NCI-H1694 treated with DMSO at 0.1 percent for 48 hours (cell line): ENCODE measurements around the gene TREH.
A peak's percentile ranks its signal among the peaks of the same experiment; 100 is the strongest.

Experiments used
- DNase-seq: peaks from one replicate; lab custom pipeline; 2025; lab: John Stamatoyannopoulos, UW

The TREH gene

GRCh38 chr11:118646393-118646792 lies 33.1 kb downstream of the TREH start:
- no peak for DNase-seq

GRCh38 chr11:118645066-118645715 lies 34.3 kb downstream of the TREH start:
- DNase-seq, result no peak

- DNase-seq, result no peak
These were observed 35.0 kb downstream of the TREH start for GRCh38 chr11:118644496-118644895.

- no peak for DNase-seq
These were observed 35.5 kb downstream of the TREH start for GRCh38 chr11:118643995-118644345.

GRCh38 chr11:118643142-118643994 lies 36.1 kb downstream of the TREH start:
- DNase-seq, result peak; percentile 38

DNA sequence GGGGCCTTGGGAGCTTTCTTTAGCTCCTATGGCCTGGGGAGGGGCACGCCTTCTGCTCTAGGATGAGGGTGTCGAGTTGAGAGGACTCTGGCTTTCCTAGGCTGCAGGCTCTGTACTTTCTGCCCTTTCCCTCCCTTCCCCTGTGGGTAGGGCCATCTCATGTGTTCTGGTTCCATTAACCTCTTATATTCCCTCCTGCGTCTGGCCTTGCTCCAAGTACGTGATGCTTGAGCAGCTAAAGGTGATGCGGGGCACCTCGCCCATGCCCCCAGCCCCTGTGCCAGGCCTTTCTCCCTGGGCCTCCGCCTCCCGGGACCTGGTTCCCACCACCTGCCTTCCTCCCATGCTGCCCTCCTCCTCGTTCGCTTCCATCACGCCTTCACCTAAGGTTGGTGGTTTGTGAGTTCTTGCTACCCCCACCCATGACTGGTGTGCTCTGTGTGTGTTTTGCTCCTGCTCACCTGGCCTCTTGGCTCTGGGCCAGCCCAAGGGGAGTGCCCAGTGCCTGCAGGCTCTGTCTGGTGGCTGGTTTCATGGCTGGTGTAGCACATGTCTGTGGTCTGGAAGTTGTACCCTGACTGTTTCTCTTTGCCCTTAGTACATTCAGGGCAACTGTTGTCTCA lies 37.9 kb downstream of the TREH start:
- DNase-seq, result no peak

GRCh38 chr11:118640332-118641154 lies 38.9 kb downstream of the TREH start:
- DNase-seq, result no peak

GRCh38 chr11:118639899-118640298 lies 39.6 kb downstream of the TREH start:
- no peak for DNase-seq

GRCh38 chr11:118638726-118639125 lies 40.7 kb downstream of the TREH start:
- no peak for DNase-seq

DNA sequence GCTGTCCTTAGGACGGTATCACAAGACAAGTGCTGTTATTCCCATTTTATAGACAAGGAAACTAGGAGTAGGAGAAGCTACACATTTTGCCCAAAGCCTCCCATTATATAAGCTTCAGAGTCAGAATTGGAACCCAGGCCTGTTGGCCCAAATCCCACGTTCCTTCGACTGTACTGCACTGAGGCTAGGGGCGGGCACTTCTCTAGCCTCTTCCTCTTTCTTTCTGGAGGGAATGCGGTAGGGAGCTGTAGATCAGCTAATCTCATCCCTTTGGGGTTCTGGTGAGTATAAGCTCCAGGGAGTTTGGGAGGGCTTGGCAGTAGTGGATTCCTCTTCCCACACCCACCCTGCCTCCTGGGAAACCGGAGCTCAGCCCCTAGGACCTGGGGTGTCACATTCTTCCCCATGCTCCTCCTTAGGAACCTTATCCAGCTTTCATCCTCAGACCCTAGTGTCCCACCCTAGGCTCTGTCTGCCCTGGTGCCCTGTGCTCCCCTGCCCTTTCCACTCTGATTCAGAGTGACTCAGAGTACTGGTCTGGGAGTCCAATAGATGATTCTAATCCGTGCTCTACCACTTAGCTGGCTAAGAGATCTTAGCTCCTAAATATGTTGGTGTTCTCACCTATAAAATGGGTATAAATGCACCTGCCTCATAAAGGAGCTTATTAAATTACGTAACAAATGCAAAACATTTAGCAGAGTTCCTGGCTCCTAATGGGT lies 42.7 kb downstream of the TREH start:
- DNase-seq, result no peak

GRCh38 chr11:118635642-118636041 lies 43.8 kb downstream of the TREH start:
- DNase-seq, result no peak

DNA sequence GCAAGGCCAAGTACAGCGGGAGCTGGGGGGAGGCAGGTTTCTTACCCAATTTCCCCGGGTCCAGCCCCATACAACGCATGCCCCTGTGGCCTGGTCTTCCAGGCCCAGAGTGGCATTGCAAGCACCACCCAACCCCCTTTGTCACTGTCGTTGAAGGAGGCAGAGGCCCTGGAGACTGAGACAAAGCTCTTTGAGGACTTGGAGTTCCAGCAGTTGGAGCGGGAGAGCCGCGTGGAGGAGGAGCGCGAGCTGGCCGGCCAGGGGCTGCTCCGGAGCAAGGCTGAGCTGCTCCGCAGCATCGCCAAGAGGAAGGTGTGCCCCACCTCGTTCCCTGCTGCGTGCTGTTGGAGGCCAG lies 44.2 kb downstream of the TREH start:
- no peak for DNase-seq

DNA sequence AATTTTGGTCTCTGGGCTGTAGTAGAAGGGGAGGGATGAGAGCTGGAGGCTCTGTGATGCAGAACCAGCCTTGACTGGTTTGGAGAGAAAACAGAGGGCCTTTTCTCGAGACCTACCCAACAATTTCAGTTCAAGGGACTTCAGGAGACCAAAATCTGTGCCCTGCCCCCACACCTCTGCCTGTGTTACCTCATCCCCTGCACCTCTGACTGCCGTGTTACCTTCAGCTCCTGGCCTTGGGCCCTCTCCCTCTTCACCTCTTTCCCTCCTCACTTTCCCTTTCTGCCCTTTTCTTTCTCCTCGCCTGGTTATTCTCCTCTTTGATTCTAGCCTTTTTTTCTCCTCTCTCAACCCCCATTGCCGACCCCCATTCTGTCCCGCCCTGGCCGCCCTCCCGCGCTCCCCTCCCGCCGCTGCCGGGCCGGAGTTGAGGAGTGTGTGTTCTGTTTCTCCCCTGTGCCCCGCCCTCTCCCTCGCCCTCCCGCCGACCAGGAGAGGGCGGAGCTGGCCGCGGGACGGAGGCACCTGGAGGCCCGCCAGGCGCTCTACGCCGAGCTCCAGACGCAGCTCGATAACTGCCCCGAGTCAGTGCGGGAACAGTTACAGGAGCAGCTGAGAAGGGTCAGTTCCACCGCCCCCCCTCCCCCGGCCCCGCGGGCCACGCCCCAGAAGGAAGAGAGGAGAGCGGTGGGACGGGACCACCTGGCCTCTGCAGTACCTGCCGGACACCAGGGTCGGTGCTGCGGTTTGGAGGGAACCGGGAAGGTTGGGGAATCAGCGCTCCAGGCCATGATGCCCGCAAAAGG lies 44.8 kb downstream of the TREH start:
- DNase-seq, result no peak

- no peak for DNase-seq
These were observed 45.5 kb downstream of the TREH start for GRCh38 chr11:118633979-118634378.

DNA sequence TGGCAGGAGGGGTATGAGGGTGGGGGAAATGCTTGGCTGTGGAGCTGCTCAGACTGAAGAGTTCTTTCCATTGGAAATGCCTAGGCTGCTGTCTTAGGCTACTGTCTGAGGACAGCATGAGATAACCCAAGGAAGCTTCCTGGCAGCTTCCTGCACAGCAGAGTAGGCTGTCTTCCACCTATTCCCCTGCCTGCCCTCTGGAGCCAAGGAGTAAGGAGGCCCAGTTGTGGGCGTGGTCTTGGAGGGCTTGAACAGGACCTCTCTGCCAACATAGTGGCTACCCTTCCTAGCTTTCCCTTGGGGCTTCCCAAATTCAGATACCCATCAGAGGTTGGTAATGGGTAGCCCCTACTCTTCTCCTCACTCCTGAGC lies 46.1 kb downstream of the TREH start:
- DNase-seq, result no peak

DNA sequence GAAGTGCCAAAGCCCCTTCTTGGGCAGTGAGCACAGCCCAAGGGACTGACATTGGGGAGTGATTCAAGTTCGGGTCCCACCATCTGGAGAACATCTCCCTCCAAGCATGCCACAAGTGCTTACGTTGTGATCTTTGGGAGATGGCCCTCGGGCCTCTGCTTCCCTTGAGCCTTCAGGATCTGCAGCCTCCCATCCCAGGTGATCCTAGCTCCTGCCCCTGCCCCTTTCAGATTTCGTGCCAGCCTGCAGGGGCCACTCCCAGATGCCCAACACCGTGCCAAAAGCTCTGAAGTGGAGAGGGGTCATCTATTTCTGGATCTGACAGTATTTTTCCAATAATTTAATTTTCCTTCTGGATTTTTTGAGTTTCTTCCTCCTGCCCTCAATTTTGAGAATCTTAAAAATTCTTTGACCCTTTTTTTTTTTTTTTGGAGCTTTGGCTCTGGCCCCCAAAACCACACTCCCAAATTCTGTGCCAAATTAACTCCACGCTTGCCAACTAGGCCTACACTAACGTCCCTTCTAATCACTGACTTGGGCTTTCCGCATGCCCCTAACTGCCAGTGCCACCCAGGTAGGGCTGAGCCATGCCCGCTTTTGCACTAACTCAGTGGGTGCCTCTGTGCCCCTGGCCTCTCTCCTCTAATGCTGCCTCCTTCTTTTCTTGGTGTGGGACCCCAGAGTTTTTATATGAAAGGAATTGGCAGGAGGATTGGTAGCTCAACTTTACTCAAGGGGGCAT lies 46.7 kb downstream of the TREH start:
- no peak for DNase-seq

DNA sequence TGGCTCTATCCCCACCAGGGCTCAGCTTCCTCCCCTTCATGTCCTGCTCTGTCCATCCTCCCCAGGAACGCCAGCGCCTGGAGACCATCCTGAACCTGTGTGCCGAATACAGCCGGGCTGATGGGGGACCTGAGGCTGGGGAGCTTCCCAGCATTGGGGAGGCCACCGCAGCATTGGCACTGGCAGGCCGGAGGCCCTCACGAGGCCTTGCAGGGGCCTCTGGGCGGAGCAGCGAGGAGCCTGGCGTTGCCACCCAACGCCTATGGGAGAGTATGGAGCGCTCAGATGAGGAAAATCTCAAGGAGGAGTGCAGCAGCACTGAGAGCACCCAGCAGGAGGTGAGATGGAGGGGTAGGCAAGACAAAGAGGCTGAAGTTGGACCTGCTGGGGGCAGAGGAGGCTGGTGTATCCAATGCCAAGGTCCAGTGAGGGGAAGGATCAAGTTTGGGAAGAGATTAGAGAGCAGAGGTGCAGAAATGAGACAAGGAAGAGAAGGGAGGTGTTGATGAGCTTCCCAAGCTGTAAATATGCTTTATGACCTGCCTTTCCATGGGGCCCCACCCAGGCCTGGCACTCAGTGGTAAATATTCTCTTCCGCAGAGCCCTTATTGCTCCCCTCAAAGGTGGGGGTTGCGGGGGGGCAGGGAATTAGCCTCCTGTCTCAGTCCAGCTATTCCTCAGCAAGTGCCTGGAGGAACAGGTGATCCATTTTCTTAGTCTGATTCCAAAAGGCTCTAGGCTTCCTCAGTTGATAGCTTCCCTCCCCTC lies 48.1 kb downstream of the TREH start:
- no peak for DNase-seq

GRCh38 chr11:118629761-118630661 lies 49.4 kb downstream of the TREH start:
- DNase-seq, result no peak
